Measurements from ENCODE around the gene TSPAN9.

GRCh38 chr12:3204730-3205531 lies 127.8 kb downstream of the TSPAN9 start:
- TF ChIP-seq, protein P1, sequence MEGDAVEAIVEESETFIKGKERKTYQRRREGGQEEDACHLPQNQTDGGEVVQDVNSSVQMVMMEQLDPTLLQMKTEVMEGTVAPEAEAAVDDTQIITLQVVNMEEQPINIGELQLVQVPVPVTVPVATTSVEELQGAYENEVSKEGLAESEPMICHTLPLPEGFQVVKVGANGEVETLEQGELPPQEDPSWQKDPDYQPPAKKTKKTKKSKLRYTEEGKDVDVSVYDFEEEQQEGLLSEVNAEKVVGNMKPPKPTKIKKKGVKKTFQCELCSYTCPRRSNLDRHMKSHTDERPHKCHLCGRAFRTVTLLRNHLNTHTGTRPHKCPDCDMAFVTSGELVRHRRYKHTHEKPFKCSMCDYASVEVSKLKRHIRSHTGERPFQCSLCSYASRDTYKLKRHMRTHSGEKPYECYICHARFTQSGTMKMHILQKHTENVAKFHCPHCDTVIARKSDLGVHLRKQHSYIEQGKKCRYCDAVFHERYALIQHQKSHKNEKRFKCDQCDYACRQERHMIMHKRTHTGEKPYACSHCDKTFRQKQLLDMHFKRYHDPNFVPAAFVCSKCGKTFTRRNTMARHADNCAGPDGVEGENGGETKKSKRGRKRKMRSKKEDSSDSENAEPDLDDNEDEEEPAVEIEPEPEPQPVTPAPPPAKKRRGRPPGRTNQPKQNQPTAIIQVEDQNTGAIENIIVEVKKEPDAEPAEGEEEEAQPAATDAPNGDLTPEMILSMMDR (IDR thresholded peaks at IDR 0.05), result no peak
- no peak for TF ChIP-seq REST (IDR thresholded peaks at IDR 0.05; ENCODE audit: insufficient read depth in 1 of 2, low read depth in 2 of 2, low read length in 1 of 2)
- TF ChIP-seq POLR2AphosphoS5 (IDR thresholded peaks at IDR 0.05; ENCODE audit: low read depth, low read length), result no peak
